IMR-90 (cell line): Measurements from ENCODE around the gene IQCK. TPM values are rescaled to one million over a fixed set of nuclear protein-coding genes. Genes with fewer than 3 reads are reported as not detected.

Source experiments
- ATAC-seq: fragments of 200-7000 bp; cut with Tn5 transposase; 2 replicates; pipeline ENCODE4 v1.9.1; 2020; ENCODE audit warnings: low read depth, mild to moderate bottlenecking, moderate library complexity
- BruUV-seq: library from RNA; stranded (reverse); fragments of 400-500 nt; replicated peaks from 2 replicates; lab custom pipeline; 2021; lab: Mats Ljungman, UMichigan
- CTCF ChIA-PET: fragments of 300-600 bp; formaldehyde crosslinking; extraction: SDS; loops from one replicate; lab custom pipeline; 2021; ENCODE audit warnings: antibody characterized with exemption; lab: Yijun Ruan, JAX
- POLR2A ChIA-PET: fragments of 300-600 bp; sonication (Branson Sonifier 250); formaldehyde crosslinking; loops from one replicate; lab custom pipeline; 2022; ENCODE audit warnings: antibody characterized with exemption; ENCODE audit not compliant: unreplicated experiment; lab: Charles Lee
- DNase-seq: peaks from one replicate; pipeline ENCODE4 v3.0.0; 2013
- H2AFZ ChIP-seq: replicated peaks from 2 replicates; pipeline ENCODE3; 2013; ENCODE audit warnings: low read length, mild to moderate bottlenecking; ENCODE audit not compliant: poor library complexity
- H2AK5ac ChIP-seq: 2 replicates; pipeline ENCODE4 v1.6.1; 2013; ENCODE audit warnings: low read depth, low read length, inconsistent platforms
- H2AK9ac ChIP-seq: replicated peaks from 2 replicates; pipeline ENCODE3; 2013; ENCODE audit warnings: mild to moderate bottlenecking, low read depth, low read length, moderate library complexity; ENCODE audit not compliant: poor library complexity
- H2BK120ac ChIP-seq: 2 replicates; pipeline ENCODE4 v1.6.1; 2013; ENCODE audit warnings: low read depth, low read length, inconsistent platforms
- H2BK15ac ChIP-seq: 3 replicates; pipeline ENCODE4 v1.6.1; 2013; ENCODE audit warnings: low read depth, low read length, inconsistent platforms
- H2BK20ac ChIP-seq: 2 replicates; pipeline ENCODE4 v1.6.1; 2013; ENCODE audit warnings: low read depth, mild to moderate bottlenecking, inconsistent platforms, low read length, moderate library complexity
- H2BK5ac ChIP-seq: 2 replicates; pipeline ENCODE4 v1.6.1; 2013; ENCODE audit warnings: mild to moderate bottlenecking, low read depth, low read length, inconsistent platforms; ENCODE audit not compliant: poor library complexity, severe bottlenecking
- H3K14ac ChIP-seq: replicated peaks from 2 replicates; pipeline ENCODE4 v1.6.1; 2013; ENCODE audit warnings: low read depth, low read length, inconsistent platforms
- H3K18ac ChIP-seq: 2 replicates; pipeline ENCODE4 v1.6.1; 2013; ENCODE audit warnings: low read depth, low read length, control low read depth
- H3K23ac ChIP-seq: 2 replicates; pipeline ENCODE4 v1.6.1; 2013; ENCODE audit warnings: low read depth, low read length, inconsistent platforms
- H3K27ac ChIP-seq: 2 replicates; pipeline ENCODE4 v1.5.1; 2013; ENCODE audit warnings: mild to moderate bottlenecking, control low read depth, low read length; ENCODE audit not compliant: insufficient read depth
- H3K27me3 ChIP-seq: 2 replicates; pipeline ENCODE4 v1.6.1; 2013; ENCODE audit warnings: low read length; ENCODE audit not compliant: control insufficient read depth, insufficient read depth
- H3K36me3 ChIP-seq: 2 replicates; pipeline ENCODE4 v1.6.1; 2013; ENCODE audit warnings: low read length, mixed read lengths; ENCODE audit not compliant: control insufficient read depth, insufficient read depth
- H3K4ac ChIP-seq: 2 replicates; pipeline ENCODE4 v1.6.1; 2013; ENCODE audit warnings: low read depth, low read length, inconsistent platforms
- H3K4me1 ChIP-seq: 2 replicates; pipeline ENCODE4 v1.6.1; 2013; ENCODE audit warnings: low read length, mixed read lengths; ENCODE audit not compliant: control insufficient read depth, insufficient read depth
- H3K4me2 ChIP-seq: 2 replicates; pipeline ENCODE4 v1.6.1; 2013; ENCODE audit warnings: low read depth, mild to moderate bottlenecking, control low read depth, low read length, moderate library complexity
- H3K4me3 ChIP-seq: 2 replicates; pipeline ENCODE4 v1.5.1; 2013; ENCODE audit warnings: low read depth, mild to moderate bottlenecking, control low read depth, low read length, moderate library complexity; ENCODE audit not compliant: insufficient read depth
- H3K56ac ChIP-seq: 2 replicates; pipeline ENCODE4 v1.6.1; 2013; ENCODE audit warnings: low read length, inconsistent platforms; ENCODE audit not compliant: insufficient read depth; ENCODE audit errors: extremely low read depth
- H3K79me1 ChIP-seq, 2 experiments: 2 replicates each; pipeline ENCODE4 v1.6.1; 2013; ENCODE audit warnings: low read length in 2 of 2, inconsistent platforms in 1 of 2, low read depth in 1 of 2
- H3K9ac ChIP-seq: 2 replicates; pipeline ENCODE4 v1.6.1; 2013; ENCODE audit warnings: low read depth, low read length, control low read depth
- H3K9me1 ChIP-seq: 2 replicates; pipeline ENCODE4 v1.6.1; 2013; ENCODE audit warnings: low read length, inconsistent platforms; ENCODE audit not compliant: insufficient read depth
- H3K9me3 ChIP-seq: 2 replicates; pipeline ENCODE4 v1.6.1; 2013; ENCODE audit warnings: low read length; ENCODE audit not compliant: control insufficient read depth, insufficient read depth
- H4K20me1 ChIP-seq: 2 replicates; pipeline ENCODE4 v1.6.1; 2013; ENCODE audit warnings: low read length, inconsistent platforms; ENCODE audit not compliant: insufficient read depth
- H4K5ac ChIP-seq: 2 replicates; pipeline ENCODE4 v1.6.1; 2013; ENCODE audit warnings: mild to moderate bottlenecking, low read depth, low read length, control low read depth
- H4K8ac ChIP-seq, 2 experiments: 2 replicates each; pipeline ENCODE4 v1.6.1; 2013; ENCODE audit warnings: low read depth in 2 of 2, low read length in 2 of 2, control low read depth in 1 of 2, inconsistent platforms in 1 of 2
- H4K91ac ChIP-seq: 2 replicates; pipeline ENCODE4 v1.6.1; 2013; ENCODE audit warnings: low read depth, low read length, inconsistent platforms; ENCODE audit not compliant: insufficient read depth
- BHLHE40 ChIP-seq: fragments of 150-350 bp; IDR thresholded peaks from 2 replicates; pipeline ENCODE4 v1.6.1; 2016; ENCODE audit warnings: mild to moderate bottlenecking, low read depth, low read length
- CEBPB ChIP-seq: IDR thresholded peaks from 2 replicates; pipeline ENCODE4 v1.6.1; 2012; ENCODE audit warnings: low read depth, low read length, improper control_type of control experiment
- CHD1 ChIP-seq: IDR thresholded peaks from 2 replicates; pipeline ENCODE4 v1.6.1; 2012; ENCODE audit warnings: low read depth, low read length, improper control_type of control experiment
- FOS ChIP-seq: fragments of 150-350 bp; IDR thresholded peaks from 2 replicates; pipeline ENCODE4 v1.6.1; 2016; ENCODE audit warnings: low read depth, low read length
- MAFK ChIP-seq: IDR thresholded peaks from 2 replicates; pipeline ENCODE4 v1.6.1; 2012; ENCODE audit warnings: low read depth, low read length, improper control_type of control experiment
- MAZ ChIP-seq: IDR thresholded peaks from 2 replicates; pipeline ENCODE4 v1.6.1; 2012; ENCODE audit warnings: low read depth, mild to moderate bottlenecking, low read length, improper control_type of control experiment, moderate library complexity, borderline replicate concordance
- MXI1 ChIP-seq: IDR thresholded peaks from 2 replicates; pipeline ENCODE4 v1.6.1; 2012; ENCODE audit warnings: low read depth, mild to moderate bottlenecking, low read length, moderate library complexity, borderline replicate concordance
- NFE2L2 ChIP-seq: fragments of 150-350 bp; IDR thresholded peaks from 2 replicates; pipeline ENCODE4 v1.6.1; 2016; ENCODE audit warnings: low read depth, mild to moderate bottlenecking, low read length
- POLR2A ChIP-seq: IDR thresholded peaks from 2 replicates; pipeline ENCODE4 v1.6.1; 2012; ENCODE audit warnings: mild to moderate bottlenecking, low read depth, low read length
- RAD21 ChIP-seq: IDR thresholded peaks from 2 replicates; pipeline ENCODE4 v1.6.1; 2012; ENCODE audit warnings: low read length, improper control_type of control experiment
- RCOR1 ChIP-seq: IDR thresholded peaks from 2 replicates; pipeline ENCODE4 v1.6.1; 2012; ENCODE audit warnings: mild to moderate bottlenecking, low read length, improper control_type of control experiment; ENCODE audit not compliant: insufficient replicate concordance
- RFX5 ChIP-seq: IDR thresholded peaks from 2 replicates; pipeline ENCODE4 v1.8.0; 2012; ENCODE audit warnings: low read depth, mild to moderate bottlenecking, low read length, moderate library complexity
- SMC3 ChIP-seq: fragments of 150-350 bp; IDR thresholded peaks from 2 replicates; pipeline ENCODE4 v1.6.1; 2016; ENCODE audit warnings: low read depth, mild to moderate bottlenecking, antibody characterized with exemption, low read length, moderate library complexity
- WGBS, 2 experiments: methylation state at CpG; one replicate each; pipeline versions ENCODE4 v1.1.5 to v1.1.7; 2013; ENCODE audit warnings: missing lambda C conversion rate in 2 of 2; ENCODE audit not compliant: insufficient read length in 1 of 2; ENCODE audit errors: extremely low coverage in 2 of 2; 5-methylcytosine and 5-hydroxymethylcytosine counted together
- dilution Hi-C: fragments of 300-500 bp; cut with HindIII; formaldehyde crosslinking; loops from one replicate; pipeline ENCODE4 v1.14.3; 2018; ENCODE audit warnings: low sequenced_read_pairs; ENCODE audit not compliant: unreplicated experiment
- in situ Hi-C: fragments of 300-500 bp; cut with MboI; formaldehyde crosslinking; loops from 3 replicates; pipeline ENCODE4 v1.14.3; 2019; ENCODE audit warnings: low sequenced_read_pairs, inconsistent platforms, mixed read lengths
- intact Hi-C: fragments of 100-400 bp; cut with micrococcal nuclease; formaldehyde crosslinking; loops from 2 replicates; pipeline ENCODE4 v1.10.0; 2022
- polyA plus RNA-seq, 3 experiments: library from polyadenylated mRNA; depleted of rRNA; stranded (reverse); fragments of >200 nt; gene quantifications; 2 replicates each; pipeline ENCODE4 v1.2.3, GENCODE V29; 2012; ENCODE audit warnings: low replicate concordance in 1 of 3
- total RNA-seq: library from RNA; depleted of rRNA; stranded (reverse); fragments of >200 nt; gene quantifications from 2 replicates; pipeline ENCODE4 v1.2.3, GENCODE V29; 2012
- TF ChIP-seq, protein P1 (sequence below): conservative IDR thresholded peaks from 2 replicates; pipeline ENCODE4 v1.5.1; 2012; ENCODE audit warnings: mild to moderate bottlenecking, low read depth, low read length, improper control_type of control experiment
- TF ChIP-seq, protein P2 (sequence below): fragments of 150-350 bp; IDR thresholded peaks from 2 replicates; pipeline ENCODE4 v1.6.1; 2016; ENCODE audit warnings: low read depth, mild to moderate bottlenecking, low read length, moderate library complexity, borderline replicate concordance
- TF ChIP-seq, protein P3 (sequence below): fragments of 150-350 bp; IDR thresholded peaks from 2 replicates; pipeline ENCODE4 v1.6.1; 2017; ENCODE audit warnings: mild to moderate bottlenecking, antibody characterized with exemption, low read length, low read depth

The IQCK gene
- total and polyA plus RNA-seq, 2 of the 4 experiments (the other 2 are of a cell fraction): 4.1 to 5.4 TPM

DNA sequence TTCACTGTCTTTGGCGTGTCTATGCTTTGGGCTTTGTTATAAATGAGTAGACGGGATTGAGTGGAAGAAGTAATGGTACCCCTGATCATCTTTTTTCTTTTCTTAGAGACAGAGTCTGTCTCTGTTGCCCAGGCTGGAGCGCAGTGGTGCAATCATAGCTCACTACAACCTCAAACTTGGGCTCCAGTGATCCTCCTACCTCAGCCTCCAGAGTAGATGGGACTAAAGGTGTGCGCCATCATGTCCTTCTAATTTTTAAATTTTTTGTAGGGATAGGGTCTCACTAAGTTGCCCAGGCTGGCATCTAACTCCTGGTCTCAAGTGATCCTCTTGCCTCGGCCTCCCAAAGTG lies 181.5 kb downstream of the IQCK start:
- intact Hi-C loops (loop anchor here (2.0 kb wide), 1 partner anchor 485 kb away; no protein-coding TSS in a partner anchor), dilution Hi-C loops (loop anchor here (25.0 kb wide), 1 partner anchor 287 kb away; no protein-coding TSS in a partner anchor), in situ Hi-C loops (loop anchor here (25.0 kb wide), 1 partner anchor 787 kb away; the partner anchor contains the start of gene ITPRIPL2)
- Histone ChIP-seq H3K9ac (no peak overlapping the region), H3K27me3 (no peaks in the 10 kb centered on the region; the same call in 1 of the 2 replicates), H3K18ac (no peak overlapping the region), H4K5ac (no peak overlapping the region), H3K4ac (no peak overlapping the region), H3K27ac (no peak overlapping the region), H2BK20ac (no peak overlapping the region), H4K91ac (no peak overlapping the region), H3K9me1 (no peaks in the 10 kb centered on the region), H3K4me1 (no peaks in the 10 kb centered on the region), H3K4me3 (no peak overlapping the region), H3K4me2 (no peak overlapping the region), H3K9me3 (no peaks in the 10 kb centered on the region), H4K20me1 (no peaks in the 10 kb centered on the region), H2AFZ (no peak overlapping the region), H2AK9ac (no peak overlapping the region), H3K79me1 (no peaks in the 10 kb centered on the region), H4K8ac (no peak overlapping the region), H3K36me3 (no peaks in the 10 kb centered on the region), H2BK5ac (no peak overlapping the region), H2BK15ac (no peak overlapping the region), H3K56ac (no peak overlapping the region), H2BK120ac (no peak overlapping the region), H3K14ac (no peak overlapping the region), H3K23ac (no peak overlapping the region), H2AK5ac (no peak overlapping the region)
- CTCF ChIA-PET: interaction anchor here (0.7 to 3.5 kb wide), 6 partner anchors 7 to 485 kb away, joined by 3 to 11 read pairs (median 4); no protein-coding TSS in a partner anchor
- DNase-seq (no peak), ATAC-seq (no peak)
- WGBS, 2 experiments: no CpG with 5 or more reads among the region's 5 CpGs
- POLR2A ChIA-PET: interaction anchor here (1.0 kb wide), 1 partner anchor 464 kb away, joined by 9 read pairs; no protein-coding TSS in a partner anchor
- TF ChIP-seq, protein P1, sequence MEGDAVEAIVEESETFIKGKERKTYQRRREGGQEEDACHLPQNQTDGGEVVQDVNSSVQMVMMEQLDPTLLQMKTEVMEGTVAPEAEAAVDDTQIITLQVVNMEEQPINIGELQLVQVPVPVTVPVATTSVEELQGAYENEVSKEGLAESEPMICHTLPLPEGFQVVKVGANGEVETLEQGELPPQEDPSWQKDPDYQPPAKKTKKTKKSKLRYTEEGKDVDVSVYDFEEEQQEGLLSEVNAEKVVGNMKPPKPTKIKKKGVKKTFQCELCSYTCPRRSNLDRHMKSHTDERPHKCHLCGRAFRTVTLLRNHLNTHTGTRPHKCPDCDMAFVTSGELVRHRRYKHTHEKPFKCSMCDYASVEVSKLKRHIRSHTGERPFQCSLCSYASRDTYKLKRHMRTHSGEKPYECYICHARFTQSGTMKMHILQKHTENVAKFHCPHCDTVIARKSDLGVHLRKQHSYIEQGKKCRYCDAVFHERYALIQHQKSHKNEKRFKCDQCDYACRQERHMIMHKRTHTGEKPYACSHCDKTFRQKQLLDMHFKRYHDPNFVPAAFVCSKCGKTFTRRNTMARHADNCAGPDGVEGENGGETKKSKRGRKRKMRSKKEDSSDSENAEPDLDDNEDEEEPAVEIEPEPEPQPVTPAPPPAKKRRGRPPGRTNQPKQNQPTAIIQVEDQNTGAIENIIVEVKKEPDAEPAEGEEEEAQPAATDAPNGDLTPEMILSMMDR: no peak
- TF ChIP-seq RCOR1 (no peak), NFE2L2 (no peak), POLR2A (no peak), RAD21 (no peak), MXI1 (no peak), FOS (no peak), MAZ (no peak), MAFK (no peak), CHD1 (no peak), CEBPB (no peak), BHLHE40 (no peak), RFX5 (no peak), SMC3 (no peak)
- TF ChIP-seq, protein P2, sequence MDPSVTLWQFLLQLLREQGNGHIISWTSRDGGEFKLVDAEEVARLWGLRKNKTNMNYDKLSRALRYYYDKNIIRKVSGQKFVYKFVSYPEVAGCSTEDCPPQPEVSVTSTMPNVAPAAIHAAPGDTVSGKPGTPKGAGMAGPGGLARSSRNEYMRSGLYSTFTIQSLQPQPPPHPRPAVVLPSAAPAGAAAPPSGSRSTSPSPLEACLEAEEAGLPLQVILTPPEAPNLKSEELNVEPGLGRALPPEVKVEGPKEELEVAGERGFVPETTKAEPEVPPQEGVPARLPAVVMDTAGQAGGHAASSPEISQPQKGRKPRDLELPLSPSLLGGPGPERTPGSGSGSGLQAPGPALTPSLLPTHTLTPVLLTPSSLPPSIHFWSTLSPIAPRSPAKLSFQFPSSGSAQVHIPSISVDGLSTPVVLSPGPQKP: no peak
- TF ChIP-seq, protein P3, sequence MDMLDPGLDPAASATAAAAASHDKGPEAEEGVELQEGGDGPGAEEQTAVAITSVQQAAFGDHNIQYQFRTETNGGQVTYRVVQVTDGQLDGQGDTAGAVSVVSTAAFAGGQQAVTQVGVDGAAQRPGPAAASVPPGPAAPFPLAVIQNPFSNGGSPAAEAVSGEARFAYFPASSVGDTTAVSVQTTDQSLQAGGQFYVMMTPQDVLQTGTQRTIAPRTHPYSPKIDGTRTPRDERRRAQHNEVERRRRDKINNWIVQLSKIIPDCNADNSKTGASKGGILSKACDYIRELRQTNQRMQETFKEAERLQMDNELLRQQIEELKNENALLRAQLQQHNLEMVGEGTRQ: no peak
- BruUV-seq: no TSS peak
